ENCODE measurements around the gene NQO1.

DNA sequence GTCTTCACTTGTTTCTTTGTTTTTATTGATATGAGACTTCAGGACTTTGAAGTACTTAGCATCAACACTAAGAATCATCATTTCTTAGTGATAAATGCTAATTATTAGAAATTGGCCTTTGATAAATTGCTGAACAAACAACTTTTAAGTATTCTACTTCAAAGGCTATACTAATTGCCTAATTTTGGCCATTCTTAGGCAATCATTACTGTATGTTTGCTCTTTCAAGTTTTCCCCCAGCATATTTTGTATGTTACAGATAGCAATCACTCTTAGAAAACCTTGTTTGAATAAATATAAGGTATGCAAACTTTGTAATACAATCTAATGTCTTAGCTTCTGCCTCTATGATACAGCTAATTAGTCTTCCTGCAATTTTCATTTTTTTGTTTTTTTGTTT, 46.0 kb downstream of the NQO1 start:
- TF ChIP-seq, protein P1, sequence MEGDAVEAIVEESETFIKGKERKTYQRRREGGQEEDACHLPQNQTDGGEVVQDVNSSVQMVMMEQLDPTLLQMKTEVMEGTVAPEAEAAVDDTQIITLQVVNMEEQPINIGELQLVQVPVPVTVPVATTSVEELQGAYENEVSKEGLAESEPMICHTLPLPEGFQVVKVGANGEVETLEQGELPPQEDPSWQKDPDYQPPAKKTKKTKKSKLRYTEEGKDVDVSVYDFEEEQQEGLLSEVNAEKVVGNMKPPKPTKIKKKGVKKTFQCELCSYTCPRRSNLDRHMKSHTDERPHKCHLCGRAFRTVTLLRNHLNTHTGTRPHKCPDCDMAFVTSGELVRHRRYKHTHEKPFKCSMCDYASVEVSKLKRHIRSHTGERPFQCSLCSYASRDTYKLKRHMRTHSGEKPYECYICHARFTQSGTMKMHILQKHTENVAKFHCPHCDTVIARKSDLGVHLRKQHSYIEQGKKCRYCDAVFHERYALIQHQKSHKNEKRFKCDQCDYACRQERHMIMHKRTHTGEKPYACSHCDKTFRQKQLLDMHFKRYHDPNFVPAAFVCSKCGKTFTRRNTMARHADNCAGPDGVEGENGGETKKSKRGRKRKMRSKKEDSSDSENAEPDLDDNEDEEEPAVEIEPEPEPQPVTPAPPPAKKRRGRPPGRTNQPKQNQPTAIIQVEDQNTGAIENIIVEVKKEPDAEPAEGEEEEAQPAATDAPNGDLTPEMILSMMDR (conservative IDR thresholded peaks at IDR 0.05): no peak
- no peak for TF ChIP-seq ZFX (IDR thresholded peaks at IDR 0.05)

Measured in C4-2B (cell line).